GM13976 (cell line): ENCODE results near the gene NCSTN.

ENCODE experiments used
- DNase-seq: peaks from one replicate; pipeline ENCODE4 v3.0.0; 2012; ENCODE audit warnings: low spot score
- CTCF ChIP-seq: IDR thresholded peaks from 2 replicates; pipeline ENCODE4 v1.5.1; 2012; ENCODE audit warnings: borderline replicate concordance, mild to moderate bottlenecking; ENCODE audit not compliant: insufficient read depth; ENCODE audit errors: extremely low read depth, missing control alignments, control extremely low read depth
- in situ Hi-C: fragments of 300-500 bp; cut with MboI; formaldehyde crosslinking; loops from one replicate; pipeline ENCODE4 v1.12.0; 2022; ENCODE audit warnings: low sequenced_read_pairs, mixed read lengths, inconsistent platforms; ENCODE audit not compliant: unreplicated experiment

Gene NCSTN

GRCh38 chr1:160363951-160364735 is 21.0 kb downstream of the NCSTN start:
- in situ Hi-C loops, result no loop called here

GRCh38 chr1:160365325-160365724 is 22.1 kb downstream of the NCSTN start:
- in situ Hi-C loops, result no loop called here
- DNase-seq, result no peak
- TF ChIP-seq CTCF, result no peak

More at GRCh38 chr1:160363951-160364735, 21.0 kb downstream of the NCSTN start:
- no peak for TF ChIP-seq CTCF
- DNase-seq, result no peak

GRCh38 chr1:160366731-160367515 is 23.7 kb downstream of the NCSTN start, which contains the start of gene NHLH1:
Gene NHLH1 (plus strand): TSS chr1:160367071. CDS start chr1:160370732, 3,661 bp downstream.
- TF ChIP-seq CTCF, result no peak
- in situ Hi-C loops, result no loop called here
- DNase-seq, result no peak

- TF ChIP-seq CTCF, result no peak
- in situ Hi-C loops, result no loop called here
- DNase-seq, result no peak
Measured at GRCh38 chr1:160367516-160367900, 24.3 kb downstream of the NCSTN start.

GRCh38 chr1:160367934-160368923 is 25.0 kb downstream of the NCSTN start:
- in situ Hi-C loops, result no loop called here
- DNase-seq, result no peak
- no peak for TF ChIP-seq CTCF

- TF ChIP-seq CTCF, result no peak
- in situ Hi-C loops, result no loop called here
- no peak for DNase-seq
Measured at GRCh38 chr1:160369087-160369486, 25.9 kb downstream of the NCSTN start.
